Endodermal cell (in vitro differentiated cells): ENCODE measurements around the gene TMC3. TPM values are rescaled to one million over a fixed set of nuclear protein-coding genes. Genes with fewer than 3 reads are reported as not detected.
A peak's percentile ranks its signal among the peaks of the same experiment; 100 is the strongest.

Experiments used
- DNase-seq: peaks from one replicate; pipeline ENCODE4 v3.0.0-alpha.2; 2017
- H3K27ac ChIP-seq: 2 replicates; pipeline ENCODE4 v1.5.1; 2013; ENCODE audit warnings: mild to moderate bottlenecking, low read depth, low read length, moderate library complexity
- H3K27me3 ChIP-seq: 2 replicates; pipeline ENCODE4 v1.6.1; 2013; ENCODE audit warnings: mild to moderate bottlenecking, low read length, moderate library complexity; ENCODE audit not compliant: insufficient read depth, control insufficient read depth, poor library complexity, severe bottlenecking
- H3K36me3 ChIP-seq: 2 replicates; pipeline ENCODE4 v1.7.0; 2013; ENCODE audit warnings: mild to moderate bottlenecking, low read length, moderate library complexity; ENCODE audit not compliant: control insufficient read depth, insufficient read depth
- H3K4me1 ChIP-seq: one replicate; pipeline ENCODE4 v1.7.0; 2013; ENCODE audit warnings: low read length; ENCODE audit not compliant: control insufficient read depth, insufficient read depth
- H3K4me3 ChIP-seq: 2 replicates; pipeline ENCODE4 v1.5.1; 2013; ENCODE audit warnings: mild to moderate bottlenecking, low read length, moderate library complexity
- H3K9ac ChIP-seq: 2 replicates; pipeline ENCODE4 v1.6.1; 2013; ENCODE audit warnings: mild to moderate bottlenecking, low read length, moderate library complexity; ENCODE audit not compliant: poor library complexity, severe bottlenecking; ENCODE audit errors: extremely low read depth
- H3K9me3 ChIP-seq: 2 replicates; pipeline ENCODE4 v1.6.1; 2013; ENCODE audit warnings: mild to moderate bottlenecking, low read length, moderate library complexity; ENCODE audit not compliant: control insufficient read depth
- H3K27ac Mint-ChIP-seq: 2 replicates; pipeline ENCODE4 v1.8.0; 2020; ENCODE audit warnings: mixed read lengths
- H3K27me3 Mint-ChIP-seq: 2 replicates; pipeline ENCODE4 v1.8.0; 2021; ENCODE audit warnings: mild to moderate bottlenecking, mixed read lengths; ENCODE audit not compliant: insufficient read depth
- H3K36me3 Mint-ChIP-seq: 2 replicates; pipeline ENCODE4 v1.8.0; 2020; ENCODE audit warnings: low read depth, mixed read lengths
- H3K4me1 Mint-ChIP-seq: 2 replicates; pipeline ENCODE4 v1.8.0; 2020; ENCODE audit warnings: mixed read lengths
- H3K4me3 Mint-ChIP-seq: 2 replicates; pipeline ENCODE4 v1.8.0; 2020; ENCODE audit warnings: mild to moderate bottlenecking, moderate library complexity, mixed read lengths
- H3K9me3 Mint-ChIP-seq: 2 replicates; pipeline ENCODE4 v1.8.0; 2020; ENCODE audit warnings: mild to moderate bottlenecking, mixed read lengths
- WGBS, 2 experiments: methylation state at CpG; one replicate each; pipeline versions ENCODE4 v1.1.5 to v1.1.7; 2013; ENCODE audit warnings: missing lambda C conversion rate in 2 of 2, mixed read lengths in 1 of 2; ENCODE audit not compliant: insufficient coverage in 1 of 2, insufficient read length in 1 of 2; 5-methylcytosine and 5-hydroxymethylcytosine counted together
- total RNA-seq, 2 donors: library from RNA; stranded (reverse); fragmentation: NEBNext Ultra II Directional in 1 of 2; extraction: Animal tissue kit (Norgen Biotek cat#: 25700) in 1 of 2; gene quantifications; 2 replicates in 1 of 2; 3 replicates in 1 of 2; pipeline ENCODE4 v1.2.1, GENCODE V29; 2021
- TF ChIP-seq, protein P1 (sequence below): fragments of 200-600 bp; sonication (generic); conservative IDR thresholded peaks from 2 replicates; pipeline ENCODE4 v1.5.0; 2021; ENCODE audit warnings: antibody characterized with exemption, mild to moderate bottlenecking

The TMC3 gene
- total RNA-seq, 2 donors from 2014 or later: not detected

GRCh38 chr15:81304226-81304625 is 69.8 kb downstream of the TMC3 start:
- Mint-ChIP-seq H3K27me3 (peaks cover 4% of the 10 kb centered on the region), H3K4me1 (peaks cover 3% of the 10 kb centered on the region), H3K9me3 (no peaks in the 10 kb centered on the region), H3K36me3 (no peaks in the 10 kb centered on the region), H3K4me3 (no peak overlapping the region), H3K27ac (no peak overlapping the region)
- H3K9me3 ChIP-seq: no peaks in the 10 kb centered on the region
- H3K4me3 ChIP-seq: no peak overlapping the region
- H3K9ac ChIP-seq: no peak overlapping the region
- no peaks in the 10 kb centered on the region for H3K27me3 ChIP-seq
- no peaks in the 10 kb centered on the region for H3K36me3 ChIP-seq
- no peak for DNase-seq
- H3K4me1 ChIP-seq: no peaks in the 10 kb centered on the region
- TF ChIP-seq, protein P1, sequence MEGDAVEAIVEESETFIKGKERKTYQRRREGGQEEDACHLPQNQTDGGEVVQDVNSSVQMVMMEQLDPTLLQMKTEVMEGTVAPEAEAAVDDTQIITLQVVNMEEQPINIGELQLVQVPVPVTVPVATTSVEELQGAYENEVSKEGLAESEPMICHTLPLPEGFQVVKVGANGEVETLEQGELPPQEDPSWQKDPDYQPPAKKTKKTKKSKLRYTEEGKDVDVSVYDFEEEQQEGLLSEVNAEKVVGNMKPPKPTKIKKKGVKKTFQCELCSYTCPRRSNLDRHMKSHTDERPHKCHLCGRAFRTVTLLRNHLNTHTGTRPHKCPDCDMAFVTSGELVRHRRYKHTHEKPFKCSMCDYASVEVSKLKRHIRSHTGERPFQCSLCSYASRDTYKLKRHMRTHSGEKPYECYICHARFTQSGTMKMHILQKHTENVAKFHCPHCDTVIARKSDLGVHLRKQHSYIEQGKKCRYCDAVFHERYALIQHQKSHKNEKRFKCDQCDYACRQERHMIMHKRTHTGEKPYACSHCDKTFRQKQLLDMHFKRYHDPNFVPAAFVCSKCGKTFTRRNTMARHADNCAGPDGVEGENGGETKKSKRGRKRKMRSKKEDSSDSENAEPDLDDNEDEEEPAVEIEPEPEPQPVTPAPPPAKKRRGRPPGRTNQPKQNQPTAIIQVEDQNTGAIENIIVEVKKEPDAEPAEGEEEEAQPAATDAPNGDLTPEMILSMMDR: no peak
- WGBS, 2 experiments: 76 to 82% methylated on average over 5 of the region's 5 CpGs
- peak overlapping the region; percentile 70 for H3K27ac ChIP-seq

DNA sequence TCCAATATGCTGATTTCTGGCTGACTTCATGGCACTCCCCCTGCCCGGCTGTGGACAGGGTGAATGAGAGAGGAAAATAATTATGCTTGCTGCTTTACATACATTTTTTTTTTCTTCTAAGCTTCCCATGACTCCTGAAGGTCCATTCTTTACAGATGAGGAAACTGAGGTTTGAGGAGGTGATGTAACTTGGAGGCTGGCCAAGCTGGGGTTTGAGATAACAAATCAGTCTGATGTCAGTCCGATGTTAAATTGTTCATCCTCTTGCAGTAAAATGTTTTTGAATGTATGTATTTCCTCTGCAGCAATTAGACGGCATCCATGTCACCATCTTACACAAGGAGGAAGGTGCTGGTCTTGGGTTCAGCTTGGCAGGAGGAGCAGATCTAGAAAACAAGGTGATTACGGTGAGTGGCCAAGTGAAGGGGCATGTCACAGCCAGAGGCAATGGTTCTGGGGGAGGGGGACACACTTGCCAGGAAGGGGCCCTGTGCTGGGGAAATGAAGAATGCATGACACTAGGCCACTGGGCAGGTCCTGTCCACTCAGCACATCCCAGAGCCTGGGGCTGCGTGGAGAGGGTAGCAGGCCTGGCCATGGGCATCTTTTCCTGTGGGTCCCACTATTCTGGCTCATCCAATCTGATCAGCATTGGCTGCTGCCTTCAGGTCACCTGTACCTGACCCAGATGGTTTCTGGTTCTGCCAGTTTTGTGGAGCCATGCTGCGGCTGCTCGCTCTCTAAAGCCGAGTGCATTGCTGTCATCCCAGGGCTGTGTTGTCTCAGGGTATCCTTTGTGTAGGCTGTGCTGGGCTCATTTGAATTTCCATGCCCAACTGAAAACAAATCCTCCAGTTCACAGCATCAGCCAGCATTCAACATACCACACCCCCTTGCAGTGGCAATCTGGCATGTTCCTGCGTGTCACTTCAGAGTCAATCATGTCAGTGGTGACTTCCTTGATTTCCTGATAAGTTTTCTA is 70.5 kb downstream of the TMC3 start:
- Histone ChIP-seq H3K27ac (peak overlapping the region; percentile 70), H3K4me3 (no peak overlapping the region), H3K9ac (no peak overlapping the region), H3K9me3 (no peaks in the 10 kb centered on the region), H3K4me1 (no peaks in the 10 kb centered on the region), H3K36me3 (no peaks in the 10 kb centered on the region), H3K27me3 (no peaks in the 10 kb centered on the region)
- peaks cover 6% of the 10 kb centered on the region for H3K27me3 Mint-ChIP-seq
- WGBS, 2 experiments: 65 to 77% methylated on average over 5 to 8 of the region's 9 CpGs
- TF ChIP-seq, protein P1: no peak
- no peaks in the 10 kb centered on the region for H3K9me3 Mint-ChIP-seq
- H3K36me3 Mint-ChIP-seq: no peaks in the 10 kb centered on the region
- no peak overlapping the region for H3K27ac Mint-ChIP-seq
- H3K4me3 Mint-ChIP-seq: no peak overlapping the region
- no peak for DNase-seq
- H3K4me1 Mint-ChIP-seq: peaks cover 3% of the 10 kb centered on the region

- no peaks in the 10 kb centered on the region for H3K9me3 ChIP-seq
- Mint-ChIP-seq H3K4me3 (no peak overlapping the region), H3K27me3 (peaks cover 10% of the 10 kb centered on the region), H3K4me1 (peaks cover 3% of the 10 kb centered on the region), H3K9me3 (no peaks in the 10 kb centered on the region), H3K36me3 (no peaks in the 10 kb centered on the region), H3K27ac (no peak overlapping the region)
- 93 to 97% methylated on average over 5 to 6 of the region's 6 CpGs for WGBS, 2 experiments
- H3K4me1 ChIP-seq: no peaks in the 10 kb centered on the region
- TF ChIP-seq, protein P1: no peak
- no peaks in the 10 kb centered on the region for H3K36me3 ChIP-seq
- DNase-seq: no peak
- no peaks in the 10 kb centered on the region for H3K27me3 ChIP-seq
- H3K27ac ChIP-seq: no peak overlapping the region
- H3K9ac ChIP-seq: no peak overlapping the region
- H3K4me3 ChIP-seq: no peak overlapping the region
These were observed 71.3 kb downstream of the TMC3 start for GRCh38 chr15:81302701-81303109.
